ENCODE results near the gene UNCX.

DNA sequence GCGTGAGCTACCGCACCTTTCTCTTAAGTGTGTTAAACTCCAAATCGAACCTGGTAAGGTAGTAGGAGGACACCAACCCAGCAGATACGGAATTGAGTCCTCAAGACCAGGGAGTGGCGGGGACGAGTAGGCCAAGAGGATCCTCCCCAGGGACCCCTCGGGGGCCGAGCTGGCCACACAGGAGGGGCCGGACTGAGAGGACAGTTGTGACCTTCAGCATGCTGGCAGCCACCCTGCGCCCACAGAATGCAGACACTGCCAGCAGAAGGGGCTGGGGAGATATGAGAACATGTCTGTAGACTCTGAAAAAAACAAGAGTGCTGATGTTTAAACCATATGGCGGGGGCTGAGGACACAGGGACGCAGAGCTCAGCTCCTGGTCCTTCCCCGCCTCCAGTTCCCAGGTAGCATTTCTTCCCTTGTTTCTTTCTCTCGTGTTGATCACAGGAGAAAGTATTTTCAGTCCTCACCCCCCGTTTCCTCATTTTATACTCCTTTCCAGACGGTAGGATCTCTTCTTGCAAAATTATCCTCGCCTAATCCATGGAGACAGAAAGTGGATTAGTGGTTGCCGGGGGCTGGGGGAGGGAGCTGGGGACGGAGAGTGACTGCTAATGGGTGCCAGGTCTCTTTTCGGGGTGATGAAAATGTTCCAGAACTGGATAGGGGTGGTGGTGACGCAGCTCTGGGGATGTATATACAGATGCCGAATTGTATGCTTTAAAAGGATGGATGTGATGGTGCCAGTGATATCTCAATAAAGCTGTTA lies 11.5 kb upstream of the UNCX start:
- TF ChIP-seq, protein P1, sequence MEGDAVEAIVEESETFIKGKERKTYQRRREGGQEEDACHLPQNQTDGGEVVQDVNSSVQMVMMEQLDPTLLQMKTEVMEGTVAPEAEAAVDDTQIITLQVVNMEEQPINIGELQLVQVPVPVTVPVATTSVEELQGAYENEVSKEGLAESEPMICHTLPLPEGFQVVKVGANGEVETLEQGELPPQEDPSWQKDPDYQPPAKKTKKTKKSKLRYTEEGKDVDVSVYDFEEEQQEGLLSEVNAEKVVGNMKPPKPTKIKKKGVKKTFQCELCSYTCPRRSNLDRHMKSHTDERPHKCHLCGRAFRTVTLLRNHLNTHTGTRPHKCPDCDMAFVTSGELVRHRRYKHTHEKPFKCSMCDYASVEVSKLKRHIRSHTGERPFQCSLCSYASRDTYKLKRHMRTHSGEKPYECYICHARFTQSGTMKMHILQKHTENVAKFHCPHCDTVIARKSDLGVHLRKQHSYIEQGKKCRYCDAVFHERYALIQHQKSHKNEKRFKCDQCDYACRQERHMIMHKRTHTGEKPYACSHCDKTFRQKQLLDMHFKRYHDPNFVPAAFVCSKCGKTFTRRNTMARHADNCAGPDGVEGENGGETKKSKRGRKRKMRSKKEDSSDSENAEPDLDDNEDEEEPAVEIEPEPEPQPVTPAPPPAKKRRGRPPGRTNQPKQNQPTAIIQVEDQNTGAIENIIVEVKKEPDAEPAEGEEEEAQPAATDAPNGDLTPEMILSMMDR (IDR thresholded peaks at IDR 0.05) = no peak
- no peak for TF ChIP-seq ZFX (IDR thresholded peaks at IDR 0.05; ENCODE audit: borderline replicate concordance)

Measured in 22Rv1 (cell line).